NCI-H146 treated with DMSO at 0.1 percent for 48 hours (cell line): ENCODE measurements around the gene USP35.
"Not testable (repeated sequence)": the region's sequence is repeated elsewhere in the genome, so short reads cannot be mapped to it uniquely, and the experiment has no call there.

ENCODE experiments used
- DNase-seq: peaks from one replicate; lab custom pipeline; 2025; ENCODE audit not compliant: unreplicated experiment; lab: John Stamatoyannopoulos, UW

The USP35 gene

DNA sequence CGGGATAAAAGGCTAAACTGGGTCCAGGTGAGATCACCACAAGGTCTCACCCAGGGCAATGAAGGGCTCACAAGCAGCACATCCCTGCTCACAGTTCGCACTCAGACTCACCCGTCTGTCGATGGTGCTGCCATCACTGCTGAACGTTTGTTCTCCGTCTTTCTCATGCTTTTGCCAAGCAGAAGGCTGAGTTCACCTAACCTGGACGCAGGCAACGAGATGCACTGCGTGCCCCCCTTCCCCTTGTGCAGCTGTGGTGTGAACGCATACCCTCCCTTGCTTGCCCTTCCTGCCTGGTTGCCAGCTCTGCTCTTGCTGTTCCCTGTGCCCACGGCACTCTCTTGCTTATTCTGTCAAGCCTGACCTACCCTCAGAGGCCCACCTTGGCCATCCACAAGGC, 18.3 kb upstream of the USP35 start:
- DNase-seq = no peak

DNA sequence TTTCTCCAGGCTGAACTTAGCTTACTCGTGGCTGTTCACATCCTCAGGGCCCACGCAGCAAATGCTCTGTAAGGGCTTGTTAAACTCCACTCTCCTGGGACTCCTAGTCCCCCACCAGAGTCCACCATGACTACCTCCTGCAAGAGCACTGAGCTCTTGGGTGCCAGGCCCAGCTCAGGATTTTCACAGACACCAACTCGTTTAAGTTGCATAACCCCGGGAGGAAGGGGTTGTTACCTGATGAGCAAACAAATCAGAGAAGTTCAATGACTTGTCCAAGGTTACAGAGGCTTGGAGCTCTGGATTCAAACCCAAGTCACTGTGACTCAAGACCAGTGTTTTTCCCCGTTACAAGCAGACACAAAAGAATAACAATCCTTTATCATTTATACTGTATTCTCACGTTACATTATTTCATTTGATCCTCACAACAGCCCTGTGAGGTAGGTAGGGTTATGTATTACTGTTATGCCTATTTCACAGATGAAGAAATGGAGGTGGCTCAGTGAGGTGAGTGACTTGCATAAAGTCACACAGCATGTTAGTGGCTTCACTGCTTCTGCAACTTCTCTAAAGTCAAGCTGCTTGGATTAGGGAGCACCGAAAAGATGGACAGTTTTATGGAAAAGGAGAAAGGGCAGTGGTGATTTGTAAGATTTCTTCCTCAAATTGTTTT, 17.7 kb upstream of the USP35 start:
- no peak for DNase-seq

DNA sequence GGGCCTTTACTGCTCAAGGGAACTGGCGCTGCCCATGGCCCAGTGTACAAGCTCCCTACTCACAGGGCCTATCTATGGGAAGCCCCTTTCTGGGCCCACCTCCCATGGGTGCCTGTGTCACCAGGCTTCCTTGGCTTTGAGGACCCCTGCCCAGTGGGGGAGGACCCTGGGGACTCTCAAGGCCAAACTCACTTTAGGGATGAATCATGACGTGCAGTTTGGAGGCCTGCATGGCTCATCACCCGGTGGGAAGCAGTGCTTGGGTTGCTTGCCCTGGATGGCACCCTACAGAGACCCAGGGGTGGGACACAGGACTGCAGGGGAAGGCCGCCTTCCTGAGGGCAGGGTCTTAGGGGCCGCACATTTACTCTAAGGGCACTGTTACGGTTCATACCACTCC, 16.8 kb upstream of the USP35 start:
- no peak for DNase-seq

DNA sequence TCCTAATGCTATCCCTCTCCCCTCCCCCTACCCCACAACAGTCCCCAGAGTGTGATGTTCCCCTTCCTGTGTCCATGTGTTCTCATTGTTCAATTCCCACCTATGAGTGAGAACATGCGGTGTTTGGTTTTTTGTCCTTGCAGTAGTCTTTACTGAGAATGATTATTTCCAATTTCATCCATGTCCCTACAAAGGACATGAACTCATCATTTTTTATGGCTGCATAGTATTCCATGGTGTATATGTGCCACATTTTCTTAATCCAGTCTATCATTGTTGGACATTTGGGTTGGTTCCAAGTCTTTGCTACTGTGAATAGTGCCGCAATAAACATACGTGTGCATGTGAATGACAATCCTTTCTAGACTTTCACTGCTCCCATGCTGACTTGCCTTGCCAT, 12.9 kb upstream of the USP35 start:
- not testable (repeated sequence) for DNase-seq

DNA sequence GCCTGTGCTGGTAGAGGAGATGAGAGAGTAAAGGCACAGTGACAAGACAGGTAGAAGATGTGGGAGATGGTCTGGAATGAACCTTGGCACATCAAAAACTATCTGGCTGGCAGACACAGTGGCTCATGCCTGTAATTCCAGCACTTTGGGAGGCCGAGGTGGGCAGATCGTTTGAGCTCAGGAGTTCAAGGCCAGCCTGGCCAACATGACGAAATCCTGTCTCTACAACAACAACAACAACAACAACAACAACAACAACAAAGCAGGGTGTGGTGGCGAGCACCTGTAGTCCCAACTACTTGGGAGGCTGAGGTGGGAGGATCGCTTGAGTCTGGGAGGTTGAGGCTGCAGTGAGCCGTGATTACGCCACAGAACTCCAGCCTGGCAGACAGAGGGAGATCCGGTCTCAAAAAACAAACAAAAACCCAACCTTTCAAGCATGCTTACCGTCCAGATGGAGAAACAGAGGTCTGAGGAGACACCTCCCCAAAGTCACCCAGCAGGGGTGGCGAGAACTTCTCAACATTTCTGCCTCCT, 12.0 kb upstream of the USP35 start:
- no peak for DNase-seq

DNA sequence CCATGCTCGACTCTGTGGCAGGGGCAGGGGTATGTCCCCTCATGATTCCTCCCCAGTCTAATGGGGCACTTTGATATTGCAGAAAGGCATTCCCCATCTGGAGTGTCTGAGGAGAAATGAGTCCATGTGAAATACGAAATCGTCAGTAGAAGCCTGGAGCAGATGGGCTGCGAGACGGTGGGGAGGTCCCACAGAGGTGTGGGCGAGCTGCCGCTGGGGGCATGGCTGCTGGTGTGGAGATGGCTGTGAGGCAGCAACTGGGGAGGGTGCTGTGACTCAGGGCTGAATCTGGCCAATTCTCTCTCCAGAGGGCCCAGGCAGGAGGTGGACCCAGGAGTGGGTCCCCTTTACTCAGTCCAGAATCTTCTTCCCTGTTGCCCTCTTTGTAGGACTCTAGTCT, 11.5 kb upstream of the USP35 start:
- no peak for DNase-seq

DNA sequence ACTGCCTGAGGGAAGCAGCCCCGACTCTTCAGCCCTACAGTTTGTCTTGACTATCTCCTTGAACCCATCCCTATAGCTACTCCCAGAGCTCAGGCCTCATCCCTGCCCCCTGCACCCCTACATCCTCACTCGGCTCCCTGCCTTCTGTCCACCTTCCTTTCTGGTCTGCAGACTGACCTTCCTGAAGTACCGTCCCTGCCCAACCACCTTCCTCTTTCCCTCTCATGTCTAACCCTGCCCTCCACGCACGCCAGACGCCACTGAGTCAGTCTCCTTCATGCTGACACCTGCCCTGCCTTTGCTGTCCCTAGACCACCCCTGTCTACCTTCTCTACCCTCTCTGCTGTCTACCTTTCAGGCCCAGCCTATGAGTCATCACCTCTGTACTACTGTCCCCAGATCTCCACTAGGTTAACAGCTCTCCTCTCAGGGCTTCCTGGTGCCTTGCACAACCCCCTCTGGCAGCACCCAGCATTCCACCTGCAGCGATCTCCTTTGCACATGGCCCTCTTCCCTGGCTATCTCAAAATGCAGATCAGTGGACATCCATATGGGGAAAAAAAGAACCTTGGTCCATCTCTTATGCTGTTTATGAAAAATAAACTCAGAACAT, 9.2 kb upstream of the USP35 start:
- DNase-seq = no peak

DNA sequence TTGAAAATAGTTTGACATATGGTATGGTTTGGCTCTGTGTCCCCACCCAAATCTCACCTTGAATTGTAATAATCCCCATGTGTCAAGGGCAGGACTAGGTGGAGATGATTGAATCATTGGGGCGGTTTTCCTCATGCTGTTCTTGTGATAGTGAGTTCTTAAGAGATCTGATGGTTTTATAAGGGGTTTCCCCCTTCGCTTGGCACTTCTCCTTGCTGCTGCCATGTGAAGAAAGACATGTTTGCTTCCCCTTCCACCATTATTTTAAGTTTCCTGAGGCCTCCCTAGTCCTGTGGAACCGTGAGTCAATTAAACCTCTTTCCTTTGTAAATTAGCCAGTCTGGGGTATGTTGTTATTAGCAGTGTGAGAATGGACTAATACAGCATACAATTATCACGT, 8.0 kb upstream of the USP35 start:
- no peak for DNase-seq

DNA sequence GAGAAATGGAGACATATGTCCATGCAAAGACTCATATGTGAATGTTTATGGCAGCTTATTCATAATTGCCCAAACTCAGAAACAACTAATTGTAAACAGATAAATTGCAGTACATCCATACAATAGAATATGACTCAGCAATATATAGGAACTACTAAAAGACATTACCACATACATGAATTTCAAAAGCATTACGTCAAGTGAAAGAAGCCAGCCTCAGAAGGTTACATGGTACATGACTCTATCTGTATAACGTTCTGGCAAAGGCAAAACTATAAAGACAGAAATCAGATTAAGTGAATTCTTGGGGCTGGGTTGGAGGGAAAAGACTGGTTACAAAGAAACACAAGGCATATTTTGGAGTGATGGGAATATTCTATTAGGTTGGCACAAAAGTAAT, 7.5 kb upstream of the USP35 start:
- no peak for DNase-seq

DNA sequence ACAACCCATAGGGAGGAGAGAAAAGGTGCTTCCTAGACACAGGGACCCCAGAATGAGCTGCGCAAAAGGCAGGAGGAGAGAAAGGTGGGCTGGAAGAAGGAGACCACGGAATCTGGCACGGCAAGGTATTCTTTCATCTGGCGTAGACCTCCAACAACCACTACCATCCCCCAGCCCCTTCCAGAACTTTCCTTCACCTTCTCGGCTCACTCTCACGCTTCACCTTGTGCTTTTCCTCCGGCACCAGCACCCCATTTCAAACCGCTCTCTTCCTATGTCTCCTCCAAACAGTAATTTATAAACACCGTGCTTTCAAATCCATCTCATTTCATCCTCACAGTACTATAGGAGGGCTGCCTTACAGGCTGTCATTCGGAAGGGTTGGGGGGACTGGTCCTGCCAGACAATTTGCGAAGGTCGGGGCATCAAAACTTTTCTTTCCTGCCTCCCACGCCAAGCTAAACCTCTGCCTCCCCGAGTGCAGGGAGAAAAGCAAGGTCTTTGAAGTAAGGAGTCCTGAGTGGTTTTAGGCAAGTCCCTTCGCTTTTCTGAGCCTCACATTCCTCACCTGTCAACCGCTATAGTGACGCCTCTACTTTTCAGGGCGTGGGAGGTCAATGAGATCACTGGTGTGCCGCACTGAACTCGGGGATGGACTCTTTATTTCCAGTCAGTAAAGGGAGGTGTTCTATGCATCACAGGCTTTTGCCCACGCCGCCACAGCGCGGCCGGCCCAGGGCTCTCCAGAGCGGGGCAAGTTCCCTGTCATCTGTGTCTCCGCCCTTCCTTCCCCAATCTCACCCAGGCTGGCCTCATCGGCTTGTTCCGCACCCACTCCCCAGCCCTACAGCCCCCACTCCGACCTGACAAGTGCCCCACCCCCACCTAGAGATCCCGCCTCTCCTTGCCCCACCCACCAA, 1.1 kb upstream of the USP35 start:
- DNase-seq = no peak

DNA sequence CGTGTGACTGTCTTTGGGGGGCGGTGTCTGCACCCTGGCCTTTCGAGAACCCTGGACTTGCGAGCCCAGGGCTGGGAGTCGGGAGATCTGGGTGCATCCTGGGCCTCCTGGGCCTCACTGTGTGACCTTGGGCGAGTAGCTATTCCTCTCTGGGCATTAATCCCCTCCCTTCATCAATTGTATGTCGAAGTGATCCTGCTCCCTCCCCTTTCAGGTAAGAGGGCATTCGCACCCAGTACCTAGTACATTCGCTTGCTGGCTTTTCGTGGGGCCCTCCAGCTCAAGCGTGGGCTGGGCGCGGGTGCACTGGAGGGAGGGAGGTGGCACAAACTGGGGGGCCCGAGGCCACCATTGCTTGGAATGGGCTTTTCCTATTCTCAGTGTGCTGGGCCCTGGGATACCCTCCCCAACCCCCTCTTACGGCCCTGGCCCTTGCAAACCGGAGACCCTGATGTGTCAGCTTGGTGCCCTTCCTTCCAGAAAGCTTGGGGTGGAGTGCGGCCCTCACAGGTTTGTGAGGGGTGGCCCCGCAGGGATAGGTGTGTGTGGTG, 530 bp downstream of the USP35 start:
- DNase-seq = no peak

DNA sequence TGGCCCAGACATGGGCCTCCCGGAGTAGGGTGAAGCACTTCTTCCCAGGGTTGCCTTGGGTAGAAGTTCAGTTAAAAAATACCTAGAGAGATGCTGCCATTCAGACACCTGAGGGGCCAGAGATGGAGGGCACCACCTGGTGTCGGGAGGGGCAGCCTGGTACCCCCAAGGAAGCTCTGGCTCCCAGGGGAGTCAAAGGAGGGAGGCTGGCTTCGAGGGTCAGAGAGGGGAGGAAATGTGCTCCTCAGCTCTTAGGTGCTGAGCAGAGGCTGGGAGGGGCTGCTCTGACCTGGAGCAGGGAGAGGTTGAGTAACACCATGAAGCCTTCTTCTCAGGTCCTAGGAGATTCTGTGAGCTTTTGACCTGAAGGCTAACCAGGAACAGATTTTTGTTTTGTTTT, 1.1 kb downstream of the USP35 start:
- DNase-seq = no peak

DNA sequence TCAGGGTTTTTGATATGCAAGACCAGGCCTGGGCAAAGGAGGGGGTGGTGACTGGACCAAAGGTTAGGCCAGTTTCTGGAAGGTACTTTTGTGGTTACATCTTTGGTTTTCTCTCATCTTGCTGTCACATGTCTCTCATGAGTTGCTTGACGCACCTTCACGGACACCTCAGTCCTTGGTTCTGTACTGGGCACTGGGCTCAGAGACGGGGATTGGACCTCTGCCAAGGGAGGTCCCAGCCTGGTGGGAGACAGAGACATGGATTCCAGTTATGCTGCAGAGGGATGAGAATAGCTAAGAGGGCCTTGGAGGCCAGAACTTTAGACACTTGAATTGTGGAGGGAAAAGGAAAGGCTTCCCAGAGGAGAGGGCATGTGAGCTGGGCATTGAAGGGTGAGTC, 1.7 kb downstream of the USP35 start:
- DNase-seq = no peak

DNA sequence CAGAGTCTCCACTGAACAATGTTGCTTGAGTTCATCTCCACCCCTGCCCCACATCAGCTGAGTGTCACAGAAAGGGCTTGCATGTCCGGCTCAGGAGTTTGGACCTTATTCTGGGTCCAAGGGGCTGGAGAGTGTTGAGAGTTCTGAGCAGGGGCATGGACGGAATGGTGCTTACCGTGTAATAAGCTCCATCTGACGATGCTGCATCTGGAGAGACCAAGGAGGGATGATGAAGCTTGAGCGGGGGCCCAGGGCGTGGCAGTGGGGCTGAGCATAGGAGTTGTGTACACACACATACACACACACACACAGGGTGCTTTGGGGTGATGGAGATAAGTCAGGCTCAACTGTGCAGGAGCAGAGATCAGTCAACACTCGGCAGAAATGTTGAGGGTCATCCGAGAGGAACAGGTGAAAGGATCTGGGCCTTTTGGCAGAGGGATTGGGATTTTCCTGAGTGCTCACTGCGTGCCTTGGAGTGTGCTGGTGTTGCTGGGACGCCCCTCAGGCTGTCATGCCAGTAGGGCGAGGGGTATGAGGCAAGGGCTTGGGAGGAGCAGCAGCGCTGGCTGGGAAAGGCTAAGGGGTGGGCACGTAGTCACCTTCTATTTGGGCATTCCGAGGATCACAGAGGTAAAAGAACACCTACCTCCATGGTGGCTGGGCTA, 2.3 kb downstream of the USP35 start:
- no peak for DNase-seq

DNA sequence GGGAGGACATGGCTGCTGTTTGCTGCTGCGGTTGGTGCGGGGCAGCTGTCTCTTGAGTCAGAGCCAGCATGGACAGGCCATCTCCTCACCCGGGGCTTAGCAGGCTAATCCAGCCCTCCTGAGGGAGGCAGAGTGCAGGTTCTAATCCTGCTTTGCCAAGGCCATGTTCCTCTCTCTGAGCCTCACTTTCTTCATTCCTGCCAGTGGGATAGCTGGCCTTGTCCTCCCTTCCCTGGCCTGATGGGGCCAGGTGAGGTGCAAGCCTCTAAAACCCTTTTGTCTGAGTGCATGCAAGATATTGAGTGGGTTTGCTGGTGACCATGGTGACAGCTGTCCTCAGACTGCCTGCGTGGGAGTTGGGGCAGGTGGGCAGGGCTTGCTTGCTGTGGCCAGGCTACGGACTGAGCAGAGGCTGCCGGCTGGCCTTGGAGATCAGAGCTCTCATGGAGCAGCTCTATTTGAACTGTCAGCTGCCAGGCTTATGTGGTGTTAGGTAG, 3.6 kb downstream of the USP35 start:
- no peak for DNase-seq

DNA sequence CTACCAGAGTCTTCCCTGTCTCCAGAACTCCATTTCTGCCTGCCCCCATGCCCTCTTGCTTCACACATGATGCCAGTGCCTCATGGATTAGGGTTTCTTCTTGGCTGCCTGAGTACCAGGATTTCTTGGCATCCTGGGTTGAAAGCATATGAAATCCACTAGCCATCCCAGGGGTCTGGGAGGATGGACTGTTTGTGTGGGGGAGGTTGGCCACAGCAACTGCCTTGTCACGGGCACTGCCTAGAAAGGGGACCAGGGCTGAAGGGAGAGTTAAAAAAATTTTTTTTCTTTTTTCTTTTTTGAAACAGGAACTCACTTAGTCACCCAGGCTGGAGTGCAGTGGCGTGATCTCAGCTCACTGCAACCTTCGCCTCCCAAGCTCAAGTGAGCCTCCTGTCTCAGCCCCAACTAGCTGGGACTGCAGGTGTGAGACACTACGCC, 4.2 kb downstream of the USP35 start:
- no peak for DNase-seq

DNA sequence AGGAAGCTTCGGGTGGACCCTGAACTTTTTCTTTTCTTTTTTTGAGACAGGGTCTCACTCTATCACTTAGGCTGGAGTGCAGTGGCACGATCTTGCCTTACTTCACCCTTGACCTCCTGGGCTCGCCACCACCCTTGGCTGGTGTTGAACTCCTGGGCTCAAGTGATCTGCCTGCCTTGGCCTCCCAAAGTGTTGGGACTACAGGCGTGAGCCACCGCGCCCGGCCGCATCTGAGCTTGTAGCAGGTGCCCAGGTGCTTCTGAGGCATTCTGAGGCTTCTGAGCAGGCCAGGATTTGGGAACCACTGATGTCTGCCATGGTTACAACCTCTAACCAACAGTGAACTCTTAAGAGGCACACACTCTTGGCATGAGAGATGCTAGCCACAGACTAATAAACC, 5.1 kb downstream of the USP35 start:
- DNase-seq = no peak

DNA sequence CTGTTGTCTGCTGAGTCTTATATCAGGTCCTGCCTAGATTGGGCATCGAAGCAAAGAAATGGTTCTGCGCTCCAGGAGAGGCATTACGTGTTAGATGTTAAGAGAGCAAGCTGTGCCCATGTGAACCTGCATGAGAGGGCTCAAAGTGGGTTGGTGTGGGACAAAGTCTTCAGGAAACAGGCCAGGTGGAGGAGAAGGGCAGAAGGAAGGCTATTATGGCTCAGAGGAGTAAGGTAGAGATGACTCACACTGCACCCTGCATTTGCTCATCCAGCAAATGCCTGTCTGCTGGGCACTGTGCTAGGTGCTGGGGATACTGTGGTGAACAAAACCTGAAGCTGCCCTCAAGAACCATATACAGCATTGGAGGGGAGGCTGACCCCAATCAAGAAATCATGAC, 5.8 kb downstream of the USP35 start:
- no peak for DNase-seq

DNA sequence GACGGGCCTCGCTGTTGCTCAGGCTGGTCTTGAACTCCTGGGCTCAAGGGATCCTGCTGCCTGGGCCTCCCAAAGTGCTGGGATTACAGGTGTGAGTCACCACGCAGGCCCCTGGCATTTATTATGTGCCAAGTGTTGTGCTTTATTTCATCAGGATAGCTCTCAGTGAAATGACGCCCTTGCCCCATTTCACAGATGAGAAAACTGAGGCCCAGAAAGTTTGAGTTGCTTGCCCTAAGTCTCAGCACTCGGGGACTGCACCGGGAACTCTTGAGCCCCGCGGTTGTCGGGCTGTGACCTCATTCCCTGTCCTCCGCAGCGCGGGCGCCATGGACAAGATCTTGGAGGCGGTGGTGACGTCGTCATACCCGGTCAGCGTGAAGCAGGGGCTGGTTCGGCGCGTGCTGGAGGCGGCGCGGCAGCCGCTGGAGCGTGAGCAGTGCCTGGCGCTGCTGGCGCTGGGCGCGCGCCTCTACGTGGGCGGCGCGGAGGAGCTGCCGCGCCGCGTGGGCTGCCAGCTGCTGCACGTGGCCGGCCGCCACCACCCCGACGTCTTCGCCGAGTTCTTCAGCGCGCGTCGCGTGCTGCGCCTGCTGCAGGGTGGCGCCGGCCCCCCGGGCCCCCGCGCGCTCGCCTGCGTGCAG, 7.3 kb downstream of the USP35 start:
- DNase-seq = no peak

DNA sequence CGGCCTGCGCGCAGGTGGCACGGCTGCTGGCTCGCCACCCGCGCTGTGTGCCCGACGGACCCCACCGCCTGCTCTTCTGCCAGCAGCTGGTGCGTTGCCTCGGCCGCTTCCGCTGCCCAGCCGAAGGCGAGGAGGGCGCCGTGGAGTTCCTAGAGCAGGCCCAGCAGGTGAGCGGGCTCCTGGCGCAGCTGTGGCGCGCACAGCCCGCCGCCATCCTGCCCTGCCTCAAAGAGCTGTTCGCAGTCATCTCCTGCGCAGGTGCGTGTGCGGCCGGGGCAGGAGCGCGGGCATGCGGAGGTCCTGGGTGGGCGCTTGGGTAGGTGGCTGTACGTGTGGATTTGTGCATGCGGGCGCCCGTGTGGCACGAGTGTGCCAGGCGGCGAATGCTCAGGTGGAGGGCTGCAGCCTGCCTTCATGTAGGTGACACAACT, 8.0 kb downstream of the USP35 start:
- no peak for DNase-seq
